Stimulated activated memory B cell treated with anti-CD40 and anti-IgM and Interleukin-4, amounts not matched to agents 10 μg/mL and 1 μg/mL and 100 μg/mL, for 72 hours (primary cell): ENCODE results near the gene POLR1A.

ENCODE experiments used
- ATAC-seq: fragments of 150-1000 bp; cut with Tn5 transposase; 2 replicates; pipeline ENCODE4 v1.10.0; 2021
- H3K27ac Mint-ChIP-seq: one replicate; pipeline ENCODE4 v1.8.0; 2022; ENCODE audit warnings: mild to moderate bottlenecking, mixed read lengths
- H3K27me3 Mint-ChIP-seq: one replicate; pipeline ENCODE4 v1.8.0; 2022; ENCODE audit warnings: mixed read lengths
- H3K36me3 Mint-ChIP-seq: one replicate; pipeline ENCODE4 v1.8.0; 2022; ENCODE audit warnings: mixed read lengths
- H3K4me1 Mint-ChIP-seq: one replicate; pipeline ENCODE4 v1.8.0; 2022; ENCODE audit warnings: mixed read lengths
- H3K4me3 Mint-ChIP-seq: one replicate; pipeline ENCODE4 v1.8.0; 2022; ENCODE audit warnings: mild to moderate bottlenecking, moderate library complexity, mixed read lengths
- H3K9me3 Mint-ChIP-seq: one replicate; pipeline ENCODE4 v1.8.0; 2022; ENCODE audit warnings: mixed read lengths

POLR1A gene

GRCh38 chr2:86015006-86015405 lies 90.7 kb downstream of the POLR1A start:
- Mint-ChIP-seq H3K27ac (peak overlapping the region; percentile 77), H3K4me1 (peaks cover 60% of the 10 kb centered on the region)

GRCh38 chr2:86014493-86014892 lies 91.2 kb downstream of the POLR1A start:
- Mint-ChIP-seq H3K9me3 (peaks cover 11% of the 10 kb centered on the region), H3K27ac (peak overlapping the region; percentile 77), H3K27me3 (no peaks in the 10 kb centered on the region), H3K4me1 (peaks cover 60% of the 10 kb centered on the region), H3K36me3 (peaks cover 6% of the 10 kb centered on the region), H3K4me3 (no peak overlapping the region)
- no peak for ATAC-seq

More at GRCh38 chr2:86015006-86015405, 90.7 kb downstream of the POLR1A start:
- Mint-ChIP-seq H3K9me3 (peaks cover 11% of the 10 kb centered on the region), H3K36me3 (peaks cover 6% of the 10 kb centered on the region), H3K4me3 (no peak overlapping the region), H3K27me3 (no peaks in the 10 kb centered on the region)
- no peak for ATAC-seq

GRCh38 chr2:86012007-86012712 lies 93.5 kb downstream of the POLR1A start:
- Mint-ChIP-seq H3K4me3 (no peak overlapping the region), H3K27me3 (no peaks in the 10 kb centered on the region), H3K9me3 (peaks cover 11% of the 10 kb centered on the region), H3K27ac (peak overlapping the region; percentile 63), H3K36me3 (peaks cover 6% of the 10 kb centered on the region), H3K4me1 (peaks cover 41% of the 10 kb centered on the region)
- ATAC-seq, result no peak

GRCh38 chr2:86011449-86011941 lies 94.2 kb downstream of the POLR1A start:
- ATAC-seq, result no peak
- Mint-ChIP-seq H3K27me3 (no peaks in the 10 kb centered on the region), H3K4me1 (peaks cover 39% of the 10 kb centered on the region), H3K4me3 (no peak overlapping the region), H3K27ac (peak overlapping the region; percentile 63), H3K36me3 (peaks cover 6% of the 10 kb centered on the region), H3K9me3 (peaks cover 11% of the 10 kb centered on the region)

- Mint-ChIP-seq H3K27ac (no peak overlapping the region), H3K4me3 (no peak overlapping the region), H3K9me3 (peaks cover 11% of the 10 kb centered on the region), H3K36me3 (peaks cover 6% of the 10 kb centered on the region), H3K27me3 (no peaks in the 10 kb centered on the region), H3K4me1 (peaks cover 33% of the 10 kb centered on the region)
- ATAC-seq, result no peak
These were observed 95.6 kb downstream of the POLR1A start for GRCh38 chr2:86010083-86010482.

- Mint-ChIP-seq H3K36me3 (no peaks in the 10 kb centered on the region), H3K4me1 (peaks cover 22% of the 10 kb centered on the region), H3K9me3 (peaks cover 5% of the 10 kb centered on the region), H3K27ac (no peak overlapping the region), H3K4me3 (no peak overlapping the region), H3K27me3 (no peaks in the 10 kb centered on the region)
- no peak for ATAC-seq
These were observed 99.2 kb downstream of the POLR1A start for GRCh38 chr2:86006524-86006923.

- no peaks in the 10 kb centered on the region for H3K27me3 Mint-ChIP-seq
These were observed 101.7 kb downstream of the POLR1A start for GRCh38 chr2:86003967-86004366.

GRCh38 chr2:86003104-86003503 lies 102.6 kb downstream of the POLR1A start:
- H3K4me1 Mint-ChIP-seq, result peaks cover 46% of the 10 kb centered on the region
- H3K27me3 Mint-ChIP-seq, result no peaks in the 10 kb centered on the region
- peaks cover 8% of the 10 kb centered on the region for H3K9me3 Mint-ChIP-seq
- H3K4me3 Mint-ChIP-seq, result no peak overlapping the region
- H3K27ac Mint-ChIP-seq, result peak overlapping the region; percentile 8
- no peaks in the 10 kb centered on the region for H3K36me3 Mint-ChIP-seq
- ATAC-seq, result no peak

More at GRCh38 chr2:86003967-86004366, 101.7 kb downstream of the POLR1A start:
- peaks cover 8% of the 10 kb centered on the region for H3K9me3 Mint-ChIP-seq
- no peak for ATAC-seq
- no peaks in the 10 kb centered on the region for H3K36me3 Mint-ChIP-seq
- peaks cover 41% of the 10 kb centered on the region for H3K4me1 Mint-ChIP-seq
- no peak overlapping the region for H3K4me3 Mint-ChIP-seq
- no peak overlapping the region for H3K27ac Mint-ChIP-seq

- peaks cover 8% of the 10 kb centered on the region for H3K9me3 Mint-ChIP-seq
- H3K4me1 Mint-ChIP-seq, result peaks cover 54% of the 10 kb centered on the region
- H3K27me3 Mint-ChIP-seq, result no peaks in the 10 kb centered on the region
- ATAC-seq, result no peak
- H3K27ac Mint-ChIP-seq, result peak overlapping the region; percentile 8
- H3K36me3 Mint-ChIP-seq, result no peaks in the 10 kb centered on the region
- no peak overlapping the region for H3K4me3 Mint-ChIP-seq
These were observed 103.3 kb downstream of the POLR1A start for GRCh38 chr2:86002375-86002774.

- Mint-ChIP-seq H3K9me3 (peaks cover 8% of the 10 kb centered on the region), H3K4me1 (peaks cover 58% of the 10 kb centered on the region), H3K27me3 (no peaks in the 10 kb centered on the region), H3K27ac (peak overlapping the region; percentile 89), H3K4me3 (no peak overlapping the region), H3K36me3 (no peaks in the 10 kb centered on the region)
- ATAC-seq, result no peak
These were observed 104.4 kb downstream of the POLR1A start for GRCh38 chr2:86001326-86001725.

GRCh38 chr2:86000938-86001312 lies 104.8 kb downstream of the POLR1A start:
- Mint-ChIP-seq H3K9me3 (peaks cover 8% of the 10 kb centered on the region), H3K36me3 (no peaks in the 10 kb centered on the region), H3K4me1 (peaks cover 62% of the 10 kb centered on the region), H3K27ac (peak overlapping the region; percentile 89), H3K4me3 (no peak overlapping the region), H3K27me3 (no peaks in the 10 kb centered on the region)
- ATAC-seq, result no peak

GRCh38 chr2:86000131-86000937 lies 105.4 kb downstream of the POLR1A start:
- no peaks in the 10 kb centered on the region for H3K36me3 Mint-ChIP-seq
- H3K4me1 Mint-ChIP-seq, result peaks cover 68% of the 10 kb centered on the region
- no peak overlapping the region for H3K4me3 Mint-ChIP-seq
- H3K27me3 Mint-ChIP-seq, result no peaks in the 10 kb centered on the region
- ATAC-seq, result no peak
- peaks cover 8% of the 10 kb centered on the region for H3K9me3 Mint-ChIP-seq
- H3K27ac Mint-ChIP-seq, result peak overlapping the region; percentile 89

GRCh38 chr2:85999061-85999831 lies 106.4 kb downstream of the POLR1A start:
- ATAC-seq, result peak; percentile 85
- Mint-ChIP-seq H3K27ac (peak overlapping the region; percentile 89), H3K36me3 (no peaks in the 10 kb centered on the region), H3K27me3 (no peaks in the 10 kb centered on the region), H3K9me3 (peaks cover 3% of the 10 kb centered on the region), H3K4me1 (peaks cover 73% of the 10 kb centered on the region), H3K4me3 (peak overlapping the region; percentile 31)

- Mint-ChIP-seq H3K27me3 (no peaks in the 10 kb centered on the region), H3K9me3 (peaks cover 3% of the 10 kb centered on the region), H3K36me3 (no peaks in the 10 kb centered on the region), H3K4me3 (peak overlapping the region; percentile 31), H3K27ac (peak overlapping the region; percentile 89), H3K4me1 (peaks cover 79% of the 10 kb centered on the region)
- ATAC-seq, result no peak
These were observed 107.4 kb downstream of the POLR1A start for GRCh38 chr2:85998071-85998991.
